Activated naive CD4-positive, alpha-beta T cell treated with anti-CD3 and anti-CD28 coated beads, Interleukin-2, amount 50 U/mL, for 24 hours (primary cell): ENCODE data around the gene MARK2.

Experiments used
- H3K27ac Mint-ChIP-seq: one replicate; pipeline ENCODE4 v1.8.0; 2021; ENCODE audit warnings: mild to moderate bottlenecking, mixed read lengths
- H3K27me3 Mint-ChIP-seq: one replicate; pipeline ENCODE4 v1.8.0; 2021; ENCODE audit warnings: mixed read lengths
- H3K36me3 Mint-ChIP-seq: one replicate; pipeline ENCODE4 v1.8.0; 2021; ENCODE audit warnings: mixed read lengths
- H3K4me1 Mint-ChIP-seq: one replicate; pipeline ENCODE4 v1.8.0; 2021; ENCODE audit warnings: mixed read lengths
- H3K4me3 Mint-ChIP-seq: one replicate; pipeline ENCODE4 v1.8.0; 2021; ENCODE audit warnings: mild to moderate bottlenecking, mixed read lengths
- H3K9me3 Mint-ChIP-seq: one replicate; pipeline ENCODE4 v1.8.0; 2021; ENCODE audit warnings: mixed read lengths

The MARK2 gene

GRCh38 chr11:63931045-63931444 is 92.1 kb downstream of the MARK2 start:
- Mint-ChIP-seq H3K4me1 (no peaks in the 10 kb centered on the region), H3K27me3 (peaks cover 4% of the 10 kb centered on the region), H3K4me3 (no peak overlapping the region), H3K27ac (no peak overlapping the region), H3K9me3 (no peaks in the 10 kb centered on the region), H3K36me3 (no peaks in the 10 kb centered on the region)

DNA sequence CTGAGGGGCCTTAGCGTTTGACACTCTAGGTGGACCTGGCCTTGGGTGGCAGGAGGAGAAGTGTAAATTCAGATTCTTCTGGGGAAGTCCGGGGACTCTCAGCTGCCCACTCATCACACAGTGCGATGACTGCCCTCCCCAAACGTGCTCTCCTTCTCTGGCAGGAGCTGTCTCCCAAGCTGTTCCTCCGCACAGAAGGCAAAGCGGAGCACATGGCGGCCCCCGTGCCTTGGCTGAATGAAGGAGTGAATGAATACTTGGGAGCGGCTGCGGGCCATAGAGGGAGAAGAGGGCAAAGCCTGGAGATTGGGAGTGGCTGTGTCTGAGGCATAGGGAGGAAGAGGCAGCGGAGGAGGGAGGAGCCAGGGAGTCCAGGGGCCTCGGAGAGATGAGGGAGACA is 93.0 kb downstream of the MARK2 start:
- no peaks in the 10 kb centered on the region for H3K9me3 Mint-ChIP-seq
- no peaks in the 10 kb centered on the region for H3K4me1 Mint-ChIP-seq
- no peak overlapping the region for H3K4me3 Mint-ChIP-seq
- peaks cover 4% of the 10 kb centered on the region for H3K27me3 Mint-ChIP-seq
- H3K36me3 Mint-ChIP-seq: no peaks in the 10 kb centered on the region
- no peak overlapping the region for H3K27ac Mint-ChIP-seq

DNA sequence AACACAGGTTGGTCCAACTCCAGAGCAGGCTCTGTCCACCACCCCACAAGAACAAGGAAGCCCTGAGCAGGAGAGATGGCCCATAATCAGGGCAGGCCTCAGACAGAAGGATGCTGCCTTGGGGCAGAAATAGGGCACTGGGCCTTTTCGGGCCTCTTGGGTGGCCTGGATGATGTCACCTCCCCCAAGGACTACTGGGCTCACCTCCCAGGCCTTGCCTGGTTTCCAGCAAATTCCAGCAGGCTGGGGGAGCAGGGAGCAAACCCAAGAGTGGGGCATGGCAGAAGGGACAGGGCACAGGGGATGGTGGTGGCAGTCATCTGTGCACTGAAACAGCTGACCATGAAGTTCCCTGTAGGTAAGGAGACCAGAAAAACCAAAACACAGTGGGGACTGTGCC is 94.5 kb downstream of the MARK2 start:
- Mint-ChIP-seq H3K27me3 (no peaks in the 10 kb centered on the region), H3K9me3 (no peaks in the 10 kb centered on the region), H3K27ac (no peak overlapping the region), H3K4me1 (peaks cover 4% of the 10 kb centered on the region), H3K36me3 (no peaks in the 10 kb centered on the region), H3K4me3 (no peak overlapping the region)

DNA sequence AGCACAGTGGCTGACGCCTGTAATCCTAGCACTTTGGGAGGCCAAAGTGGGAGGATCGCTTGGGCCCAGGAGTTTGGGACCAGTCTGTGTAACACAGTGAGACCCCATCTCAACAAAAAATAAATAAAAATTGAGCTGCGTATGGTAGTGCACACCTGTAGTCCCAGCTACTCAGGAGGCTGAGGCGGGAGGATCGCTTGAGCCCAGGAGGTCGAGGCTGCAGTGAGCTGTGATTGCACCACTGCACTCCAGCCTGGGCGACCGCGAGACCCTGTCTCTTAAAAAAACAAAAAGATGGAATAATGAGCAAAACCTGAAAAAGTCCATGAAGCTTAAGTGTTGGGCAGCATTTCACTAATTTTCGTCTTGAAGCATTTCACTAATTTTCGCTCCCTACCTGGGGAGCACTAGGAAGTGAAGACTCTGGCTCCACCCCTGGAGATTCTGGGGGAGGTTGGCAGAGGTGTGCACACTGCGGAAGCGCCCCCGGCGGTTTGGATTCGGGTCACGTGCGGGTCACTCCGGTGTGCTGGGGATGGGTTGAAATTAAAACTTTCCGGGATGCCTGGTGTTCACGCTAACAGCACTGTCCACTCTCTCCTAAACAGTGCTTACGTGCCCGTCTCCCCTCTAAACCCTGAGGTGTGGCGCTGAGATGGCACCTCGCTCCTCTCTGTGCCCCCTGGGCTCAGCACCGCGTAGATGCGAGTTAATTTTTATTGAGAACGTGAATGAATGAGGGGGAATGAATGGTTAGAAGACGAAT is 99.0 kb downstream of the MARK2 start:
- Mint-ChIP-seq H3K9me3 (no peaks in the 10 kb centered on the region), H3K4me1 (peaks cover 23% of the 10 kb centered on the region), H3K36me3 (no peaks in the 10 kb centered on the region), H3K27me3 (no peaks in the 10 kb centered on the region), H3K27ac (peak overlapping the region; percentile 33), H3K4me3 (peak overlapping the region; percentile 87)

GRCh38 chr11:63938479-63939396 is 99.8 kb downstream of the MARK2 start, which contains the start of gene NAA40:
NAA40 (plus strand) TSS chr11:63939002; CDS start chr11:63939097, 95 bp downstream.
- Mint-ChIP-seq H3K27me3 (no peaks in the 10 kb centered on the region), H3K36me3 (no peaks in the 10 kb centered on the region), H3K27ac (peak within 1 kb of the TSS; percentile 38), H3K9me3 (no peaks in the 10 kb centered on the region), H3K4me1 (peaks cover 23% of the 10 kb centered on the region), H3K4me3 (peak within 1 kb of the TSS; percentile 87)

- Mint-ChIP-seq H3K27me3 (no peaks in the 10 kb centered on the region), H3K9me3 (no peaks in the 10 kb centered on the region), H3K4me1 (peaks cover 23% of the 10 kb centered on the region), H3K27ac (peak overlapping the region; percentile 38), H3K4me3 (peak overlapping the region; percentile 87), H3K36me3 (no peaks in the 10 kb centered on the region)
These were observed 100.5 kb downstream of the MARK2 start for GRCh38 chr11:63939397-63939891.

- Mint-ChIP-seq H3K4me1 (peaks cover 23% of the 10 kb centered on the region), H3K27ac (no peak overlapping the region), H3K36me3 (no peaks in the 10 kb centered on the region), H3K4me3 (peak overlapping the region; percentile 87), H3K9me3 (no peaks in the 10 kb centered on the region), H3K27me3 (no peaks in the 10 kb centered on the region)
These were observed 101.9 kb downstream of the MARK2 start for GRCh38 chr11:63940786-63941185.

DNA sequence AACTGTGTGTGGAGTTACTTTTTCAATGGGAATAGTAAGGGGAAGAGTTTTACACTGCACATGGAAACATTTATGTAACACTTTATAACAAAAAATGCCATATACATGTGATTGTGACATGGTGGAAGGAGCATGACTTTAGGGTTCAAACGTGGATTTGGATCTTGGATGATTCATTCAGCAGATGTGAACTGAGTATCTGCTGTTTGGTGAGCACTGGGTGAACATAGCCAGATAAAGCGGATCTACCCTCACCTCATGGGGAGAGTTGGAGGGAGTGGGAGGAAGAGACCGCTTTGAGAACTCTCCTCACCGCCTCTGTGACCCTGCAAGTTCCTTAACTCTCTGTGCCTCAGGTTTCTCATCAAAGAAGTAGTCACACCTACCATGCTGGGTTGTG is 103.0 kb downstream of the MARK2 start:
- Mint-ChIP-seq H3K9me3 (no peaks in the 10 kb centered on the region), H3K27ac (no peak overlapping the region), H3K4me3 (no peak overlapping the region), H3K36me3 (no peaks in the 10 kb centered on the region), H3K27me3 (no peaks in the 10 kb centered on the region), H3K4me1 (peaks cover 23% of the 10 kb centered on the region)

DNA sequence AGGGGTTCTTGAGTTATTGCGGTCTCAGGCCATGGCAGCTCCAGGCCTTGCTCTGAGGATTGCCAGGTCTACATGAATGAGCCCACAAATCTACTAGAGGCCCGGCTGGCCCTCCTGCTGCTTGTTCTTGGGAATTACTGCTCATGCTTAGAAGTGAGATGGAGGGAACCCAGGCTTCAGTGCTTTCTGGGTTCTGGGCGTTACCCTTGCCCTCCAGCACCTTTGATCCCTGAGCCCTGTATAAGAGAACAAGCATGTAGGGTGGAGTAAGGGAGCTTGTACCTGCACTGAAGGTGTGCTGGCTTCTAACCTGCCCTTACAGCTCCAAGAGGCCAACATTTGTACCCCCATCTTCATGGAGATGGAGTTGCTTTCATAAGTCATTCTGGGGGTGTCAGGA is 103.9 kb downstream of the MARK2 start:
- Mint-ChIP-seq H3K36me3 (no peaks in the 10 kb centered on the region), H3K4me1 (peaks cover 23% of the 10 kb centered on the region), H3K27ac (no peak overlapping the region), H3K4me3 (no peak overlapping the region), H3K27me3 (no peaks in the 10 kb centered on the region), H3K9me3 (no peaks in the 10 kb centered on the region)

GRCh38 chr11:63944987-63945386 is 106.1 kb downstream of the MARK2 start:
- Mint-ChIP-seq H3K36me3 (no peaks in the 10 kb centered on the region), H3K27ac (no peak overlapping the region), H3K27me3 (no peaks in the 10 kb centered on the region), H3K9me3 (no peaks in the 10 kb centered on the region), H3K4me1 (peaks cover 13% of the 10 kb centered on the region), H3K4me3 (no peak overlapping the region)

- no peak overlapping the region for H3K27ac Mint-ChIP-seq
- H3K4me1 Mint-ChIP-seq: peaks cover 9% of the 10 kb centered on the region
- no peaks in the 10 kb centered on the region for H3K36me3 Mint-ChIP-seq
- no peaks in the 10 kb centered on the region for H3K27me3 Mint-ChIP-seq
- H3K9me3 Mint-ChIP-seq: no peaks in the 10 kb centered on the region
- no peak overlapping the region for H3K4me3 Mint-ChIP-seq
These were observed 106.7 kb downstream of the MARK2 start for GRCh38 chr11:63945477-63946163.

GRCh38 chr11:63951779-63952536 is 113.0 kb downstream of the MARK2 start:
- H3K4me1 Mint-ChIP-seq: peaks cover 19% of the 10 kb centered on the region
- peak overlapping the region; percentile 87 for H3K27ac Mint-ChIP-seq
- H3K4me3 Mint-ChIP-seq: peak overlapping the region; percentile 9
- H3K36me3 Mint-ChIP-seq: peaks cover 2% of the 10 kb centered on the region
- H3K27me3 Mint-ChIP-seq: no peaks in the 10 kb centered on the region
- no peaks in the 10 kb centered on the region for H3K9me3 Mint-ChIP-seq

GRCh38 chr11:63952570-63952969 is 113.7 kb downstream of the MARK2 start:
- Mint-ChIP-seq H3K9me3 (no peaks in the 10 kb centered on the region), H3K27ac (no peak overlapping the region), H3K36me3 (peaks cover 2% of the 10 kb centered on the region), H3K27me3 (no peaks in the 10 kb centered on the region), H3K4me1 (peaks cover 19% of the 10 kb centered on the region), H3K4me3 (no peak overlapping the region)

DNA sequence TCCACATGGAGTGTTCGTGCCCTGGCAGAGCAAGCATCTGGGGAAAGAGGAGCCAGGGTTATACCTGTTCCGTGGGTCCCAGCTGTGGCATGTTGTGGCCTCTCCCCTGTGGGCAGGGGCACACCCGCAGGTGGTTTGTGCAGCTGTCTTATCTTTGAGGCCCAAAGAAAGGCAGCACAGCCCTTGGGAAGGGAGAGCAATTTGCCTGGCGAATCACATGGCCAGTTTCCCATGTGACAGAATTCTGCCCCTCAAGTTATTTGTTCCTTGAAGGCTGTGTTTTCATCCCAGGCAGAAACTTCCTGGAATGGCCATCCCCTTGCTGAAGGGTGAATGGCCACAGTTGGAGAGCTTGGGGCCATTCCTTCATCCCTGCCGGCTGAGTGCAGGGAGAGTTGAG is 119.1 kb downstream of the MARK2 start:
- Mint-ChIP-seq H3K27ac (no peak overlapping the region), H3K36me3 (peaks cover 2% of the 10 kb centered on the region), H3K9me3 (no peaks in the 10 kb centered on the region), H3K4me3 (no peak overlapping the region), H3K4me1 (peaks cover 5% of the 10 kb centered on the region), H3K27me3 (no peaks in the 10 kb centered on the region)
